Suppressor macrophage treated with lipopolysaccharide for 1 hour (primary cell): Measurements from ENCODE around the gene LIPC.

Experiments
- DNase-seq, 3 donors: peaks; one replicate each; pipeline ENCODE4 v3.0.0-alpha.2; 2020 to 2022

Gene LIPC

GRCh38 chr15:58459045-58459444 lies 27.3 kb downstream of the LIPC start:
- peak; percentile 74 to 86 (median 78) for DNase-seq

- DNase-seq: peak in 1 of 3 donors; percentile 29
Observed at GRCh38 chr15:58459560-58459959, 27.8 kb downstream of the LIPC start.

GRCh38 chr15:58460116-58460790 lies 28.5 kb downstream of the LIPC start:
- DNase-seq: no peak

GRCh38 chr15:58460872-58461271 lies 29.1 kb downstream of the LIPC start:
- DNase-seq: no peak

- DNase-seq: peak in 1 of 3 donors; percentile 37
Observed at GRCh38 chr15:58462547-58462946, 30.8 kb downstream of the LIPC start.

- no peak for DNase-seq
Observed at GRCh38 chr15:58462973-58463663, 31.3 kb downstream of the LIPC start.

- no peak for DNase-seq
Observed at GRCh38 chr15:58463815-58464650, 32.2 kb downstream of the LIPC start.

GRCh38 chr15:58465070-58465469 lies 33.3 kb downstream of the LIPC start:
- DNase-seq: no peak

GRCh38 chr15:58465866-58466517 lies 34.2 kb downstream of the LIPC start:
- DNase-seq: no peak

GRCh38 chr15:58466566-58466965 lies 34.8 kb downstream of the LIPC start:
- no peak for DNase-seq

GRCh38 chr15:58467121-58467721 lies 35.4 kb downstream of the LIPC start:
- no peak for DNase-seq

- no peak for DNase-seq
Observed at GRCh38 chr15:58467722-58468423, 36.1 kb downstream of the LIPC start.

GRCh38 chr15:58469432-58470353 lies 37.9 kb downstream of the LIPC start:
- DNase-seq: peak; percentile 39 to 63 (median 59)

- no peak for DNase-seq
Observed at GRCh38 chr15:58471348-58471747, 39.6 kb downstream of the LIPC start.

GRCh38 chr15:58472221-58472620 lies 40.4 kb downstream of the LIPC start:
- no peak for DNase-seq

GRCh38 chr15:58472821-58473581 lies 41.2 kb downstream of the LIPC start:
- DNase-seq: no peak

GRCh38 chr15:58473724-58474123 lies 41.9 kb downstream of the LIPC start:
- no peak for DNase-seq

GRCh38 chr15:58474741-58475323 lies 43.0 kb downstream of the LIPC start:
- DNase-seq: peak; percentile 49 to 55 (median 49)
